ENCODE results near the gene PMIS2. TPM values are rescaled to one million over a fixed set of nuclear protein-coding genes. Genes with fewer than 3 reads are reported as not detected.

Gene PMIS2
- total RNA-seq, 2 experiments from 2014 or later, result not detected

- H3K4me1 Mint-ChIP-seq (ENCODE audit: low read depth), result peaks cover 35% of the 10 kb centered on the region
- no peak for DNase-seq
- intact Hi-C loops (cut with micrococcal nuclease), result no loop called here
- H3K4me3 Mint-ChIP-seq, result peak overlapping the region; percentile 91
- H3K27me3 Mint-ChIP-seq, result no peaks in the 10 kb centered on the region
- POLR2A ChIA-PET, result interaction anchor here (2.1 kb wide), 1 partner anchor 9 kb away, joined by 7 read pairs; no protein-coding TSS in a partner anchor
- ATAC-seq, result no peak
- no peak overlapping the region for H3K27ac Mint-ChIP-seq
- peaks cover 36% of the 10 kb centered on the region for H3K36me3 Mint-ChIP-seq (ENCODE audit: low read depth)
- H3K9me3 Mint-ChIP-seq, result no peaks in the 10 kb centered on the region
- CTCF ChIA-PET, result interaction anchor here (0.7 to 1.2 kb wide), 2 partner anchors 34 to 48 kb away, joined by 3 read pairs; no protein-coding TSS in a partner anchor
- no peak for TF ChIP-seq CTCF (IDR thresholded peaks at IDR 0.05)
These were observed 42.5 kb upstream of the PMIS2 start for GRCh38 chr19:35543280-35544109.

- intact Hi-C loops (cut with micrococcal nuclease), result no loop called here
- H3K4me1 Mint-ChIP-seq (ENCODE audit: low read depth), result peaks cover 43% of the 10 kb centered on the region
- H3K9me3 Mint-ChIP-seq, result no peaks in the 10 kb centered on the region
- DNase-seq (no peak), ATAC-seq (no peak)
- H3K27me3 Mint-ChIP-seq, result no peaks in the 10 kb centered on the region
- TF ChIP-seq CTCF (IDR thresholded peaks at IDR 0.05), result no peak
- POLR2A ChIA-PET, result interaction anchor here (2.1 kb wide), 1 partner anchor 10 kb away, joined by 7 read pairs; no protein-coding TSS in a partner anchor
- H3K27ac Mint-ChIP-seq, result peak overlapping the region; percentile 90
- CTCF ChIA-PET, result interaction anchor here (0.7 to 1.2 kb wide), 2 partner anchors 35 to 49 kb away, joined by 3 read pairs; no protein-coding TSS in a partner anchor
- peaks cover 41% of the 10 kb centered on the region for H3K36me3 Mint-ChIP-seq (ENCODE audit: low read depth)
- peak overlapping the region; percentile 91 for H3K4me3 Mint-ChIP-seq
These were observed 41.7 kb upstream of the PMIS2 start for GRCh38 chr19:35544110-35544802.

- ATAC-seq (peak; percentile 79), DNase-seq (peak; percentile 92)
- intact Hi-C loops (cut with micrococcal nuclease), result no loop called here
- Mint-ChIP-seq H3K36me3 (ENCODE audit: low read depth) (peaks cover 42% of the 10 kb centered on the region), H3K9me3 (no peaks in the 10 kb centered on the region), H3K4me1 (ENCODE audit: low read depth) (peaks cover 44% of the 10 kb centered on the region), H3K27me3 (no peaks in the 10 kb centered on the region), H3K4me3 (peak within 1 kb of the TSS; percentile 91), H3K27ac (peak within 1 kb of the TSS; percentile 92)
- POLR2A ChIA-PET, result interaction anchor here (2.1 kb wide), 1 partner anchor 11 kb away, joined by 7 read pairs; no protein-coding TSS in a partner anchor
- CTCF ChIA-PET, result interaction anchor here (1.2 kb wide), 1 partner anchor 36 kb away, joined by 3 read pairs; no protein-coding TSS in a partner anchor
- TF ChIP-seq CTCF (IDR thresholded peaks at IDR 0.05), result no peak
These were observed 40.7 kb upstream of the PMIS2 start, which contains the start of gene TMEM147 for GRCh38 chr19:35545001-35545854. Gene TMEM147, plus strand, starts transcription at chr19:35545626. Its CDS starts 114 bp downstream, at chr19:35545740.

- POLR2A ChIA-PET, result no interaction called here
These were observed 40.1 kb upstream of the PMIS2 start for GRCh38 chr19:35545855-35546381.

More at GRCh38 chr19:35545855-35546381, 40.1 kb upstream of the PMIS2 start:
- intact Hi-C loops (cut with micrococcal nuclease), result no loop called here
- peak; percentile 83 for DNase-seq
- ATAC-seq, result peak; percentile 82
- Mint-ChIP-seq H3K27me3 (no peaks in the 10 kb centered on the region), H3K36me3 (ENCODE audit: low read depth) (peaks cover 43% of the 10 kb centered on the region), H3K27ac (peak overlapping the region; percentile 92), H3K4me3 (peak overlapping the region; percentile 91), H3K4me1 (ENCODE audit: low read depth) (peaks cover 44% of the 10 kb centered on the region), H3K9me3 (no peaks in the 10 kb centered on the region)
- CTCF ChIA-PET, result no interaction called here
- no peak for TF ChIP-seq CTCF (IDR thresholded peaks at IDR 0.05)

Measured in activated CD8-positive, alpha-beta T cell treated with anti-CD3 and anti-CD28 coated beads for 36 hours (primary cell).